OCI-LY1 (cell line): ENCODE results near the gene ABHD17C.

Source experiments
- H2AFZ ChIP-seq: fragments of 200-600 bp; sonication (generic), shearing (Covaris generic); 2 replicates; pipeline ENCODE4 v1.6.0; 2014; ENCODE audit warnings: antibody characterized with exemption, mild to moderate bottlenecking, low read length
- H3F3A ChIP-seq: fragments of 200-600 bp; sonication (generic), shearing (Covaris generic); 2 replicates; pipeline ENCODE4 v1.6.0; 2014; ENCODE audit warnings: mild to moderate bottlenecking, antibody characterized with exemption, low read length, moderate library complexity; ENCODE audit not compliant: insufficient read depth
- H3K27ac ChIP-seq: fragments of 200-600 bp; sonication (generic); 2 replicates; pipeline ENCODE4 v1.5.1; 2014; ENCODE audit warnings: low read length, mixed run types, mild to moderate bottlenecking, low read depth; ENCODE audit not compliant: poor library complexity, severe bottlenecking
- H3K27me3 ChIP-seq: fragments of 200-600 bp; sonication (generic); 2 replicates; pipeline ENCODE4 v1.6.0; 2014; ENCODE audit warnings: antibody characterized with exemption, mild to moderate bottlenecking, low read length, moderate library complexity; ENCODE audit not compliant: insufficient read depth
- H3K36me3 ChIP-seq: fragments of 200-600 bp; sonication (generic); 2 replicates; pipeline ENCODE4 v1.6.1; 2014; ENCODE audit warnings: mild to moderate bottlenecking, antibody characterized with exemption, low read length, moderate library complexity, mixed read lengths; ENCODE audit not compliant: insufficient read depth
- H3K4me1 ChIP-seq: fragments of 200-600 bp; sonication (generic); 2 replicates; pipeline ENCODE4 v1.5.1; 2014; ENCODE audit warnings: mild to moderate bottlenecking, low read length, moderate library complexity; ENCODE audit not compliant: insufficient read depth, severe bottlenecking
- H3K4me2 ChIP-seq: fragments of 200-600 bp; sonication (generic), shearing (Covaris generic); 2 replicates; pipeline ENCODE4 v1.6.1; 2014; ENCODE audit warnings: low read length
- H3K4me3 ChIP-seq: fragments of 200-600 bp; sonication (generic); 2 replicates; pipeline ENCODE4 v1.5.1; 2014; ENCODE audit warnings: low read length, low read depth, mild to moderate bottlenecking, mixed read lengths; ENCODE audit not compliant: poor library complexity, severe bottlenecking
- H3K79me2 ChIP-seq: fragments of 200-600 bp; shearing (Covaris generic); 2 replicates; pipeline ENCODE4 v1.6.1; 2016; ENCODE audit warnings: mixed run types, low read length, mixed read lengths; ENCODE audit not compliant: insufficient read depth
- H3K9ac ChIP-seq: fragments of 200-600 bp; sonication (generic), shearing (Covaris generic); 2 replicates; pipeline ENCODE4 v1.6.1; 2014; ENCODE audit warnings: mild to moderate bottlenecking, low read length, mixed read lengths
- H3K9me2 ChIP-seq: fragments of 200-600 bp; sonication (generic), shearing (Covaris generic); 2 replicates; pipeline ENCODE4 v1.6.1; 2014; ENCODE audit warnings: low read depth, mild to moderate bottlenecking, low read length, mixed read lengths
- H3K9me3 ChIP-seq: fragments of 200-600 bp; shearing (Covaris generic); 2 replicates; pipeline ENCODE4 v1.6.1; 2014; ENCODE audit warnings: low read length, mixed read lengths
- H4K20me1 ChIP-seq: fragments of 200-600 bp; sonication (generic), shearing (Covaris generic); 2 replicates; pipeline ENCODE4 v1.6.0; 2016; ENCODE audit warnings: mild to moderate bottlenecking, low read length; ENCODE audit not compliant: insufficient read depth
- CTCF ChIP-seq: fragments of 200-600 bp; sonication (generic), shearing (Covaris generic); IDR thresholded peaks from 2 replicates; pipeline ENCODE4 v1.5.1; 2017; ENCODE audit warnings: mild to moderate bottlenecking, antibody characterized with exemption, low read length, moderate library complexity, mixed read lengths
- EZH2 ChIP-seq: fragments of 200-600 bp; sonication (generic), shearing (Covaris generic); IDR thresholded peaks from 2 replicates; pipeline ENCODE4 v1.8.0; 2017; ENCODE audit warnings: borderline replicate concordance, mixed run types, mild to moderate bottlenecking, antibody characterized with exemption, low read length, moderate library complexity, mixed read lengths

The ABHD17C gene

GRCh38 chr15:80744826-80745225 is 49.7 kb downstream of the ABHD17C start:
- Histone ChIP-seq H3F3A (no peaks in the 10 kb centered on the region), H3K9me3 (0 out of 2 replicates have a peak, but pooled peaks cover 3% of the 10 kb centered on the region), H3K4me3 (no peak overlapping the region), H3K27ac (no peak overlapping the region), H3K27me3 (no peaks in the 10 kb centered on the region), H3K79me2 (no peaks in the 10 kb centered on the region), H3K4me2 (no peak overlapping the region), H4K20me1 (no peaks in the 10 kb centered on the region), H2AFZ (no peak overlapping the region), H3K9me2 (no peaks in the 10 kb centered on the region), H3K36me3 (no peaks in the 10 kb centered on the region), H3K4me1 (no peaks in the 10 kb centered on the region), H3K9ac (no peak overlapping the region)
- TF ChIP-seq EZH2 (no peak), CTCF (no peak)

- H4K20me1 ChIP-seq = no peaks in the 10 kb centered on the region
- H3K9me3 ChIP-seq = 0 out of 2 replicates have a peak, but pooled peaks cover 3% of the 10 kb centered on the region
- no peak overlapping the region for H3K4me2 ChIP-seq
- no peak overlapping the region for H3K9ac ChIP-seq
- H3K36me3 ChIP-seq = no peaks in the 10 kb centered on the region
- no peaks in the 10 kb centered on the region for H3K4me1 ChIP-seq
- no peak overlapping the region for H3K4me3 ChIP-seq
- no peaks in the 10 kb centered on the region for H3K27me3 ChIP-seq
- no peaks in the 10 kb centered on the region for H3K9me2 ChIP-seq
- H2AFZ ChIP-seq = no peak overlapping the region
- H3K79me2 ChIP-seq = no peaks in the 10 kb centered on the region
- no peak for TF ChIP-seq CTCF
- no peak for TF ChIP-seq EZH2
- no peaks in the 10 kb centered on the region for H3F3A ChIP-seq
- no peak overlapping the region for H3K27ac ChIP-seq
Observed at GRCh38 chr15:80745888-80746287, 50.8 kb downstream of the ABHD17C start.

GRCh38 chr15:80747317-80748053 is 52.4 kb downstream of the ABHD17C start:
- H3K4me2 ChIP-seq = no peak overlapping the region
- H3K9me3 ChIP-seq = 0 out of 2 replicates have a peak, but pooled peaks cover 3% of the 10 kb centered on the region
- no peak overlapping the region for H3K9ac ChIP-seq
- H3K4me3 ChIP-seq = no peak overlapping the region
- no peak overlapping the region for H3K27ac ChIP-seq
- H3K79me2 ChIP-seq = no peaks in the 10 kb centered on the region
- H3K27me3 ChIP-seq = no peaks in the 10 kb centered on the region
- H4K20me1 ChIP-seq = no peaks in the 10 kb centered on the region
- no peaks in the 10 kb centered on the region for H3K36me3 ChIP-seq
- no peaks in the 10 kb centered on the region for H3K9me2 ChIP-seq
- TF ChIP-seq EZH2 = no peak
- TF ChIP-seq CTCF = no peak
- no peaks in the 10 kb centered on the region for H3K4me1 ChIP-seq
- H2AFZ ChIP-seq = no peak overlapping the region
- no peaks in the 10 kb centered on the region for H3F3A ChIP-seq
